Stomach (tissue), 4 donors: ENCODE results near the gene HSPA5.

Source experiments
- CTCF ChIP-seq, 7 experiments: fragments of 450-650 bp in 4 of 7; fragments of 200-600 bp in 3 of 7; sonication (generic) in 3 of 7; IDR thresholded peaks; one replicate each; pipeline ENCODE4 v1.5.1; 2016 to 2019; ENCODE audit warnings: antibody characterized with exemption in 7 of 7, control low read depth in 2 of 7, mild to moderate bottlenecking in 1 of 7
- EP300 ChIP-seq: sonication (generic); formaldehyde crosslinking; IDR thresholded peaks from one replicate; pipeline ENCODE4 v1.6.1; 2017; ENCODE audit warnings: antibody characterized with exemption
- POLR2A ChIP-seq, 4 donors: fragments of 450-650 bp; IDR thresholded peaks; one replicate each; pipeline ENCODE4 v1.6.1; 2016; ENCODE audit warnings: antibody characterized with exemption in 4 of 4, control low read depth in 2 of 4, mild to moderate bottlenecking in 1 of 4, moderate library complexity in 1 of 4
- POLR2AphosphoS5 ChIP-seq, 3 donors: sonication (generic); formaldehyde crosslinking; IDR thresholded peaks; one replicate each; pipeline ENCODE4 v1.6.1; 2016; ENCODE audit warnings: antibody characterized with exemption in 3 of 3

GRCh38 chr9:125190361-125190801 lies 50.8 kb downstream of the HSPA5 start:
- TF ChIP-seq CTCF (IDR thresholded peaks at IDR 0.05), result no peak
- TF ChIP-seq EP300, result no peak
- TF ChIP-seq POLR2A (IDR thresholded peaks at IDR 0.05), result no peak
- TF ChIP-seq POLR2AphosphoS5 (IDR thresholded peaks at IDR 0.05), result no peak
